ENCODE results near the gene SOX6.

GRCh38 chr11:16312233-16312765 lies 44.0 kb downstream of the SOX6 start:
- no peak for TF ChIP-seq CTCF (conservative IDR thresholded peaks at IDR 0.05; ENCODE audit: low read length)
- no peak for TF ChIP-seq EZH2phosphoT487 (IDR thresholded peaks at IDR 0.05; ENCODE audit: borderline replicate concordance, low read depth, low read length)

Data from OCI-LY7 (cell line).